DMS53 treated with DMSO at 0.1 percent for 48 hours (cell line): ENCODE results near the gene RBM20.
"Not testable (repeated sequence)": the region's sequence is repeated elsewhere in the genome, so short reads cannot be mapped to it uniquely, and the experiment has no call there.

ENCODE experiments used
- DNase-seq: peaks from one replicate; lab custom pipeline; 2025; ENCODE audit not compliant: unreplicated experiment; lab: John Stamatoyannopoulos, UW

RBM20 gene

DNA sequence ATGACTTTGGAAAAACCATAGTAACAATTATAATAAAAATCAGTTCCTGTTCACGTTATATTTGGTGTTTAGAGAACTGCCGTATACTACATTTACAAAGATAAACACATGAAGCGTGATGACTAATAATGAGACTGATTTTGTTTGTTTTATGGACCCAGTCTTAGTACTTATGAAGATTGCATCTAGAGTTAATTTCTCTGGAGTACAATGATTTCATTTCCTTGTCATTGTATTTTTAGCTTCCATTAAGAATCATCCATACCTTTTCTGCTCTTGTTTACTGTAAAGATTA is 2.9 kb downstream of the RBM20 start:
- DNase-seq, result peak; percentile 63

DNA sequence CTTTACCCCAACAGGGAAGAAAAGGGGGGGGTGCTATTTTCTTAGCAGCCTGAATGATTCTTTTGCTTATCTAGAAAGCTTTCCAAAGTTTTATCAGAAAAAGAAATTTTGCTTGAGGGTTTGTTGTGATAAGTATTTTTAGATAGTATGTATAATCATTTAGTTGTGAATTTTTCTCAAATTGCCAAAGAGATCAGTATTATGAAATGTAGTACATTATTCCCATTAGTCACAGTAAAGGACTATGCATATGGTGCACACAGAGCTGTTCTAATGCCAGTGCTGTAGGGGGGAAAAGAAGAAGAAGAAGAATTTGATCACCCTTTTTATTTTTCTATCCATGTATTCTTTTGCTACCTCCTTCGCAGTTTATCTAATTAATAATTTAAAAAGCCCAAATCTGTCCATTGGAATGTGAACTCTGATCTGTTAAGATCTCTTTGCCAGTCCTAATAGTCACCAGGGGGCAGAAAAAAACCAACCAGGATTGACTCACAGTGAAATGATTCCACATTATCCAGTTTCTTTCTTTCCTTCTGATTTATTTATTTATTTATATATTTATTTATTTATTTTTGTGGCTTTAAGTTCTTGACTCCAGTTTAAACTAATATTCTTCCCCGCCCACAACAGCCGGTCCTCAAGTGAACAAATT is 4.7 kb downstream of the RBM20 start:
- DNase-seq, result no peak

DNA sequence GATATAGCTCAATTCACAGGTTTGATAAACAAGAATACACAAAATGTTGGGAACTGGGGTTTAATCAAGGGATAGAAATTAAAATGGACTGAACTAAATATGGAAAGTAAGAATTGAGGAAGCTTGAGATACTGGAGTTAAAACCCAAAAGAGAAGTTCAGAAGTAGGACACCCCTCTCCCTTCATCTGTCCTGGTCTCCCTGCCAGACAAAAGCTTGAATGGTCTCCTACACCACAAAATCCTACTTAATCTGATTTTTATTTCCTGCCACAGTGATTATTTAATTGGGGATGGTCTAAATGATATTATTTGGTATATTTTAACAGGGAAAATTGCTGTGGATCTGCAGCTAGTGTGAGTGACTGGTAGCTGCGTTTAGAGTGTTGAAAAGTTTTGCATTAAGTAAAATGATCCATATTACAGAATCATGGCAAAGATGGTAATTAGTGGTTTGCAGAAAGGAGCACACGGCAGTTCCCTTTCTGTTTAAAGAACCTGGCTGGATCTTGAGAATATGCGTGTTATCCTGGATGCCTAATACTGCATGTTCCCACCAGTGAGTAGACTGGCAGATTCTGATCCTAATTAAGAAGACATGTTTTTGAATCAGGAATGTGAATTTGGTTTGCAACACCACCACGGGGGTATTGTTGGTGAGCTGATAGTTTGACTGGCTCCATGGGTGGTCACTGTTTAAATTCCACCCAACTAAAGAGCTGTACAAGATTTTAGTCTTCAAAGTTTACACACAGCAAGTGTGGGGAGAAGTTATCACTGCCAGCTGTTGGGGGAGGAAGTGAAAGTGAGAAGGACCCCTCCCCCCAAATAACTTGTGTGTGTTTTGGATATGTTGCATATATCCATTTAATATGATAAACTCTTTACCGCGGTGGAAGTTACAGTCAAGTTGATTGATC is 5.5 kb downstream of the RBM20 start:
- no peak for DNase-seq

DNA sequence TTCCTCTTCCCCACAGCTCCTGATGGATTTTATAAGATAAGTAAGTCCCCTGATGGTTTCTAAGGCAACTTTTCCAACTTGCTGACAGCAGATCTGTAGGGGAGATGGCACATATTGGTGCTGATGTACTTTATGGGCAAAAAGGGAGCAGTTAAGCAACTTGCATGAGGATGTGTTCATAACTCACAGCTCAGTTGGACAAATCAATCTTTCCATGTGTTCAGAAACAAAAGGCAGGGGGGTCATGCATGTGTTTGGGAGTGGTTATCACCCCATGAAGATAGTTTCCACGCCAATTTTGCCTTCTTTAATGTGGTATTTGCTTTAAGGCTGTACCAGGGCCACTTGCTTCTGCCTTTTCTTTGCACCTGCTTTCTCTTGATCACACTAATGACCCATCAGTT is 6.1 kb downstream of the RBM20 start:
- DNase-seq, result no peak

DNA sequence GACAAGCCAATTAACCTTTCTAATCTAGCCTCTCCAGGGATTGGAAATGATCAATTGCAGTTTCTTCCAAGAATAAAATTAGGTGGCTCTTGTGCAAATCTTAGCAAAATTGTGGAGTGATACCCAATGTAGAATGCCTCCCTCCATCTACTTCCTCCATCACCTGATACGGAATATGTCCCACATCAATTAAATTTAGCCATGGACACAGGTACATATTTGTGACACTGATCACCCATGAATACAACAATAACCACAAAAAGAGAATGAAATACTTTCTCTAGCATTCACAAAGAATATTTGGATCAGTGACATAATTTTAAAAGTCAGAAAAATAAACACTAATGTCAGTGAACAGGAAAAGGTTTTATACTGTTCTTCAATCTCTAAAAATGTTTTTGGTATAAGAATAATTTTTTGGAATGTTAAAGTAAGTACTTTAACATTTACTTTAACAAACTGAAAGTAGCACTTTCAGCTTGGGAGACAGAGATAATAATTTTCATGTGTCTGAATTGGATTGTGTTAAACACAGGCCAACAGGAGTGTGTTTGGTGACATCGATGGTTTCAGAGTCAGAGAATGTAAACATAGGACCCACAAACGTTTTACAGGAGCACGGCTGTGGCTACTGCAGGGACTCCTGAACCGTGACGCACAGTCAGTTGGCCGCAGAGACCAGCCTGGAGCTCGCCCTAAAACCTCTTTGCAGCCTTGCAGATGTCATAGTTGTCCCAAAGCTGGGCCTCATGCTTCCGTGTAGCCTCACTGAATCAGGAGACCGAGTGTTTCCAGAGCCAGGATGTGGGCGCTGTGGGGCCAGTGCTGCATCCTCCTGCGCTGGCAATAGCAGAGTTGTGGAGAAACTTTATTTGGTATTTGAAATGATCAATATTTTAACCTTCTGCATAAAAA is 7.2 kb downstream of the RBM20 start:
- peak; percentile 83 for DNase-seq

DNA sequence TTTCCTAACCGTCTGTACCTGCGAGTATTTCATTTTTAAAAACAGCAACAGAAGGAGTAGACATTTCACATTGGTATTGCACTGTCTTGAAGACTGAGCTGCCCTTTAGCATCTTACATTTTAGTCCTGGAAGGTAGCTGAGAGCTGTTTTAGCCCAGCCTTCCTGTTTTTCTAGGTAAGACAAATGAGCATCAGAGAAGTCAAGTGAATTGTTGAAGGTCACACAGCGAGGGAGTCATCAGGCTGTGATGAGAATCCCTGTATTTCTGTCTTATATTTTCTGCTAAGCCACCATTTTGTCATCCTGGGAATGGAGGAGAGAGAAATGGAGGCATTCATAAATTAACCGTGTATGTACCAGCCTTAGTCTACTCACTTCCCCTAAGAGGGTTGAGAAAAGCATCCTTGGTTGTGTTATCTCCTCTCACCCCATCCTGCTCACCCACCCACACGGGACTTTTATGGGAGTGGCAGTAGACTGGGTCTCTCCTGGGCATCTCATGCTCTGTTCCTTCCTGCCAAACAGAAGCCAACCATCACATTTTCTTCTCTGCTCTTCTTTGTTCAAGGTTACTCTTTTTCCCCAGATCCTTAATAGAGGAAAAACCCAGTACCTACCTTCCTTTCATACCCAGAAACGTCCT is 8.5 kb downstream of the RBM20 start:
- DNase-seq, result no peak

DNA sequence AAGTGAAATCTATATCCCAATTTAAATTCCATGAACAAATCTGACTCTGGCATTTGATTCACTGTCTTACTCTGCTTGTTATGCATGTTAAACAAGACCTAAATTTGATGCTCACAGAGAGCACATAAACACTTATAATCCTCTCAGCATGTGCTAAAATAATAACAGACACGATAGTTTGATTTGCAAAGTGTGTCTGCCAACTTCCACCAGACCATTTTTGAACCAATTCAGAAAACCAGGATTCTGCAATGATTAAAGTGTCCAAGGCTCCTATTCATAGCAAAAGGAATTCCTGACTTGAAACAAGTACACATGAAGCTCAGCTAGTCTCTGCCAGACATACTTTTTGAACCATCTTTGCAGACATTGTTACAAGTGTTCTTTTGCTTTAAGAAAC is 11.2 kb downstream of the RBM20 start:
- no peak for DNase-seq

DNA sequence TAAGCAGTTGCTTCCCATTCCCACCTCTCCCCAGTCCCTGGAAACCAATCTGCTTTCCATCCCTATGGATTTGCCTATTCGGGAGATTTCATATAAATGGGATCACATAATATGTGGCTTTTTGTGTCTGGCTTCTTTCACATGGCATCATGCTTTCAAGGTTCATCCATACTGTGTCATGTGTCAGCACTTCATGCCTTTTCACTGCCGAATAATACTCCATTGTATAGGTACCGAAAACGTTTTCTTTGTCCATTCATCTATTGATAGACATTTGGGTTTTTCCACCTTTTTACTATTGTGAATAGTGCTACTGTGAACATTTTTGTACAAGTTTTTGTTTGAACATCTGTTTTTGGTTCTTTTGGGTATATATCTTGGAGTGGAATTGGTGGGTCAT is 12.5 kb downstream of the RBM20 start:
- no peak for DNase-seq

DNA sequence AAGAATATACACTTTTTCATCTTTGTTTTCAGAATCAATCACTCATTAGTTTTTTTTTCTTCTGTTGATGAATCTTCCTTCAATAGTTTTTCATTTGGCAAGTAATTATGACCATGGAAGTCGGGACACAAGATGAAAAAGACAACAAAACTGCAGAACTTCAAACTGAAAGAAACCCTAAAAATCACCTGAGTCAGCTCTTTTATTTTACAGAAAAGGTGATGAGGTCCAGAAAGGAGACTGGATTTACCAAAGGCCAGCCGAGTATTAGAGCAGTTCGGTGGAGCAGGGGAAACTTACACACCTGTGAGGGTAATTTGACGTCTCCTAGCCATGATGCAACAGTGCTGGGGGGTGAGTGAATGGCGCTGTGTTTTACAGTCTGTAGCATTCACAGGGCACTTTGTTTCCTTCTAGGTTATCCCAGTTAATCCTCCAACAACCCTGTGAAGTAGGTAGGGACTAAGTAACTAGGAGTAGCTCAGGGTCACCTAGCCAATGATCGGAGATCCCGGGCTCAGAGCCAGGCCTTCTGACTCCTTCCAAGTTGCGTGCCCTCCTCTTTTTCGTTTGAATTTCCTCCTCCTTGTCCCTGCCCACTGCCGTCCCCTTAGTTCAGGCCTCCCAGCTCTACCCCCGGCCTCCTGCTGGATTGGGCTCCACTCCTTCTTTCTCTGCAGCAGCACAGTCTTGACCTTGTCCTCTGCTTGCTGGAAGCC is 14.0 kb downstream of the RBM20 start:
- no peak for DNase-seq

DNA sequence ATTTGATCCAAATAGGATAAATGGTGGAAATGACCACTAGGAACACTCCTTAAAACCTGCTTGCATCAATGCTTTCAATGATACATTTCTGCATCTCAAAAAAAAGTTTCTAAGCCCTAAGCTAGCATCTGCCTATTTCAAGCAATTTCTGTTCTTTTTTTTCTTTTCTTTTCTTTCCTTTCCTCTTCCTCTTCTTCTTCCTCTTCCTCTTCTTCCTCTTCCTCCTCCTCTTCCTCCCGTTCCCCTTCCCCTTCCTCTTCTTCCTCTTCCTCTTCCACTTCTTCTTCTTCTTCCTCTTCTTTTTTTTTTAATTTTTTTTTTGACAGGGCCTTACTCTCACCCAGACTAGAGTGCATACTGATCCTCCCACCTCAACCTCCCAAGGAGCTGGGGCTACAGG is 15.4 kb downstream of the RBM20 start:
- no peak for DNase-seq

DNA sequence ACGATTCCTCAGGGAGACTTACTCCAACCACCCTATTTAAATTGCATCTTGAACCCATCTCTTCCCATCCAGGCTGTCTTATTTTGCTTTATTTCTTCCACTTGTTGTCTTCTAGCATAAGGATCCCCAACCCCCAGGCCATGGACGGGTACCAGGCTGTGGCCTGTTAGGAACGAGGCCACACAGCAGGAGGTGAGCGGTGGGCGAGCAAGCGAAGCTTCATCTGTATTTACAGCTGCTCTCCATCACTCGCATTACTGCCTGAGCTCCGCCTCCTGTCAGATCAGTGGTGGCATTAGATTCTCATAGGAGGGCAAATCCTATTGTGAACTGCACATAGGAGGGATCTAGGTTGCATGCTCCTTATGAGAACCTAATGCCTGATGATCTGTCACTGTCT is 16.2 kb downstream of the RBM20 start:
- not testable (repeated sequence) for DNase-seq

DNA sequence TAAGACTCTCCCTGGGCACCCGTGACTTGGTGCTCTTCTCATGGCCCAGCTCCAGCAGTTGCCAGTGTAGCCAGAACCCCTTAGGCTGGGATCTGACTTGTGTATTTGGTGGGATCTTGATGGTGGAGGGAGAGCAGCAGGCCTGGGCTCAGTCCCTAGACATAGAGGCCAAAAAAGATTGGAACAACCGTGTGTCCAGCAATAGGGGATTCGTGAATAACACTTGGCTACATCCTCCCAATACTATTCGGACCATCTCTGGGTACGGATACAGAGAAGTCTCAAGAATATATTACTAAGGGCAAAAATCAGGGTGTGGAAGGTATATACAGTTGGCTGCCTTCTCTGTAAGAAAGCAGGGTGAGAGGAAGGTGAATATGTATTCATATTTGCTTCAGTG is 17.2 kb downstream of the RBM20 start:
- DNase-seq, result no peak

DNA sequence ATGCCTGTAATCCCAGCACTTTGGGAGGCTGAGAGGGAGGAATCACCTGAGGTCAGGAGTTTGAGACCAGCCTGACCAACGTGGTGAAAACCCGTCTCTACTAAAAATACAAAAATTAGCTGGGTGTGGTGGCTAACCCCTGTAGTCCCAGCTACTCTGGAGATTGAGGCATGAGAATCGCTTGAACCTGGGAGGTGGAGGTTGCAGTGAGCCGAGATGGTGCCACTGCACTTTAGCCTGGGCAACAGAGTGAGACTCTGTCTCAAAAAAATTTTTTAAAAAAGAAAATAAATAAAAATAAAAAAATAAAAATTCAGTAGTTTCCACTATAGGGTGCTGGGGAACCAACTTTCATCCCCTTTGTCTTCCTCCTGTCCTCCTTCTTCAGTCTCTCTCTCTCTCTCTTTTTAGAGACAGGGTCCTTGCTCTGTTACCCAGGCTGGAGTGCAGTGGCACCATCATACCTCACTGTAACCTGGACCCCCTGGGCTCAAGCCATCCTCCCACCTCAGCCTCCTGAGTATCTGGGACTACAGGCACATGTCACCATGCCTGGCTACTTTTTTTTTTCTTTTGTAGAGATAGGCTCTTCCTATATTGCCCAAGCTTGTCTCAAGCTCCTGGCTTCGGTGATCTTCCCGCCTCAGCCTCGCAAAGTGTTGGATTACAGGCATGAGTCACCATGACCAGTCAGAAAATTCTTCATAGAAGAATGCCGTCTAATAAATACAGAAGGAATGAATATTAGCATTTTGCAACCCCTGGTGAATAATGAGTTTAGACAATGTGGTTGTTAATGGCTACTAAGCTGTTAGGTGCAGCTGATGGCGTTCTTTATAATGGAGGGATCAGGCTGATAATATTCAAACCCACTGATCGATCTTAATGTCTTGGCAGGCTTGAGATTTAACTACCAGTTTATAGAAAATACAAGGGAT is 20.6 kb downstream of the RBM20 start:
- peak; percentile 77 for DNase-seq

DNA sequence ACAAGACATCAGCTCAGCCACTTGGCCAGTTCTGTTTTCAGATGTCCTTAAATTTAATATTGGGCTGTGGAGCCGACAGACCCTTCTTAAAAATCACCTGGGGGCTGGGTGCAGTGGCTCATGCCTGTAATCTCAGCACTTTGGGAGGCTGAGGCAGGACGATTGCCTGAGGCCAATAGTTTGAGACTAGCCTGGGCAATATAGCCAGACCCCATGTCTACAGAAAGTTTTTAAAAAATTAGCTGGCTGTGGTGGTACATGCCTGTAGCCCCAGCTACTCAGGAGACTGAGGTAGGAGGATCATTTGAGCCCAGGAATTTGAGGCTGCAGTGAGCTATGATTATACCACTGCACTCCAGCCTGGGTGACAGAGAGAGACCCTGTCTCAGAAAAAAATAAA is 22.1 kb downstream of the RBM20 start:
- not testable (repeated sequence) for DNase-seq

DNA sequence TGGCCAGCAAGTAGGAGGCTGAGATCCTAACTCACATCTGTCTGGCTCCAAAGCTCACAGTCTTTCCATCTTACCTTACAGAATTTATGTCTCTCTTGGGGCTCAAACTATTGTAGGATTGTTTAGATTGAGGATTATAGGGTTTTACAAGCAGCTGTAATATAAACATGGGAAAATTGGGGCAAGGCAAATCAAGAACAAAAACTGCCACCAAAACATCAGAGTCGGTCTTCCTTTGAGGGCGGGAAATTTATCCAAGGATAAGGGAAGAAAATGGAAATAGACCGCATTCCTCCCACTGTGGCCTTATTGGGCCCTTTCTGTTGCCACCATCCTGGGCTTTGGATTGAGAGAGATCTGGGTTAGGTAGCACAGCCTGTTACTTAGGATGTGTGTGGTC is 22.5 kb downstream of the RBM20 start:
- DNase-seq, result no peak

DNA sequence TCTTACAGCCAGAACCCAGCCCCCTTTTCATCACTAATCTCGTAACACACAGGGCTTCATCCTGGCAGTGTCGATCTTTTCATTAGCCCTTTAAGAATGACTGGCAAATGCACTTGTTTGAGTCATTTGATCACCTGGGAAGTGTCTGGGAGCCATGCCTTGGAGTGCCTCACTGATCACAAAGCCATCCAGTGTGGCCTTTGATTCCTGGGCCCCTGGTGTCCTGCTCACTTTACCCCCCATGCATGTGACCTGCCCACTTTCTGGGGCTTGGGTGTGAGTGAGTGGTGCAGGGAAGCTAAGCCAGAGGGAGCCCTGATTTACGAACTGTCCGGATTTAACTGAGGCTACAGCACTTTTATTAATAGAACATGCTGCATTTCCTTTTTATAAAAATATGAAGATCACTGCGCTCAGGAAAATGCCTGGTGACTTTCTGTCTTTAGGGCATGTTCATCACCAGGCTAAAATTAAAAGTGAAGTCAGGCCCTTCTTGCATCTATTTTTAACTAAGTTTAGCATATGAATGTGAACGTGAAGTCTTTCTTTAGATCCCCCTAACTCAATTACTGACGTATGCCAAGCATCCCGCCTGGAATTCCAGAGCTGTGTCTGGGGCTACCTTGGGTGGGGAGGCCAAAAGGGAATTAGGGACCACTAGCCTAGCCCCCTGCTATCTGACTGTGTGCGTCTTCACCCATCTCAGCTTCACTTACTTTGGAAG is 23.6 kb downstream of the RBM20 start:
- no peak for DNase-seq

DNA sequence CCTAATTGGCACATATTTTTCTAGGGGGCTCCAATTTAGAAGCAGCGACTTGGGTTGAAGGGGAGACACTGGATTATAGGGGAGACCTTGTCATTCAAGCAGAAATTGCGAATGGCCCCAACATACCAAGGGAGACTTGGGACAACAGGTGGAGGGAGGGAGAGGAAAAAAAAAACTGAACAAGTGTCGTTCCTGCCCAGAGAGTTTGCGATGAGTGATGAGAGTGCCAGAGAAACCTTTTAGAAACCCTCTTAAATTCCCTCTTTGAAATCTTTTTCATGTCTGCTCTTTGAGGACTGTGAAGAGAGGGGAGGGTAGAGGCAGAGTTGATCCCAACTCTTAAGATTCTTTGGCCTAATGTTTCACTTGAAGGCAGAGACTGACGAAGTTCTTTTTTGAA is 24.3 kb downstream of the RBM20 start:
- DNase-seq, result no peak

DNA sequence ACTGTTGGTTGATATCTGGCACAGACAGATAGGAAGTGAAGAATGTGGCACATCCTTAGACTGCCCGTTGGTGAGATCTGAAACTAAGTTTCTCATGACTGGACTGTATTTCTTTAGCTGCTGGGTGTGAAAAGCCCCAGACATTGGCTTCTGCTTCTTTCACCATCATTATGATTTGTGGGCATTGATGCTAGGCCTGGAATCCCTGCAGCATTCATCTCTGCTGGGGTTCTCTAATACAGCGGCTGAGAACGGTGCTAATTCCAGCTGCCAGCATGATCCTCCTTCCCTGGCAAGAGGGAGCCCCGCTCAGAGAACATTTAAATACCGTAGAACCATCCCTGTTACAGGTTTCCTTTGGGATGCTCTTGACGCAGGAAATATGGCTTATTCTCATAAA is 26.2 kb downstream of the RBM20 start:
- DNase-seq, result no peak
